Measurements from ENCODE around the gene ASB1. TPM values are rescaled to one million over a fixed set of nuclear protein-coding genes. Genes with fewer than 3 reads are reported as not detected.

Gene ASB1
- total and polyA plus RNA-seq, 10 of the 15 experiments (the other 5 are each of a cell fraction or from before 2014, with no cell fraction given) = 5.2 to 31.2 (median 25.8) TPM

- ChIA-PET CTCF (no interaction called here), SMC1A (ENCODE audit: uncharacterized antibody, unreplicated experiment) (no interaction called here), POLR2A (no interaction called here), RAD21 (ENCODE audit: unreplicated experiment) (no interaction called here)
- FAIRE-seq (no peak), ATAC-seq (no peak), DNase-seq (ENCODE audit: low read depth, low spot score) (no peak)
- no peaks in the 10 kb centered on the region for H4K20me1 ChIP-seq (ENCODE audit: control insufficient read depth, insufficient read depth)
- H3K27ac ChIP-seq (ENCODE audit: control insufficient read depth, insufficient read depth) = no peak overlapping the region
- H3K4me1 ChIP-seq (ENCODE audit: control insufficient read depth, insufficient read depth, low read length) = no peaks in the 10 kb centered on the region
- WGBS (ENCODE audit: insufficient coverage, insufficient replicate concordance, low lambda C conversion rate, missing lambda C conversion rate) = 97% methylated on average over 4 of the region's 4 CpGs
- peaks cover 5 to 12% of the 10 kb centered on the region in 2 experiments; a peak in 2 of 4 replicates for H3K36me3 ChIP-seq (ENCODE audit: control insufficient read depth in 2 of 2, insufficient read depth in 2 of 2, low read length in 1 of 2)
- in situ Hi-C loops (cut with MboI) = no loop called here
- no peak overlapping the region for H3K9ac ChIP-seq (ENCODE audit: control insufficient read depth, insufficient read depth, low read length)
- H3K4me2 ChIP-seq (ENCODE audit: control insufficient read depth, insufficient read depth) = no peak overlapping the region
- no TSS peak for BruUV-seq (replicated peaks)
- no peak overlapping the region for H2AFZ ChIP-seq (ENCODE audit: control insufficient read depth, low read depth, low read length)
- H3K9me3 ChIP-seq (replicated peaks; ENCODE audit: control insufficient read depth, insufficient read depth, low read length) = no peaks in the 10 kb centered on the region; the same call in 1 of the 3 replicates
- intact Hi-C loops (cut with micrococcal nuclease; ENCODE audit: unreplicated experiment) = no loop called here
- H3K4me3 ChIP-seq = no peak overlapping the region
- H3K79me2 ChIP-seq (ENCODE audit: control insufficient read depth, insufficient read depth, low read length) = no peaks in the 10 kb centered on the region
- no peak for TF ChIP-seq SMAD5 (IDR thresholded peaks at IDR 0.05; ENCODE audit: low read depth)
- H3K27me3 ChIP-seq (replicated peaks in 1 of 2; ENCODE audit: control insufficient read depth in 2 of 2, insufficient read depth in 2 of 2, low read length in 1 of 2) = no peaks in the 10 kb centered on the region
Measured at GRCh38 chr2:238453842-238454241, 27.1 kb downstream of the ASB1 start.

DNA sequence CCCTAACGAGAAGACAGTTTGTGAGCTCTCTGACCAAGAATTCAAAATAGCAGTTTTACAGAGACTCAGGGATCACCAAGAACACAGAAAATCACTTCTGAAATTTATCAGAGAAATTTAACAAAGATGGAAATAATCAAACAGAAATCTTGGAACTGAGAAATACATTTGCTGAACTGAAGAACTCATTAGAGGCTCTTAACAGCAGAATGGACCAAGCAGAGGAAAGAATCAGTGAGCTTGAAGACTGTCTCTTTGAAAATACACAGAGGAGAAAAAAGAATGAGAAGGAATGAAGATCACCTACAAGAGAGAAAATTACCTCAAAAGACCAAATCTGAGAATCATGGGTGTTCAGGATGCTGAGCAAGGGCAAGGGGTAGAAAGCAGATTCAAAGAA, 29.7 kb downstream of the ASB1 start:
- ATAC-seq = no peak
- TF ChIP-seq MEF2A (IDR thresholded peaks at IDR 0.05; ENCODE audit: insufficient read depth, low read depth, low read length) (no peak), CHD2 (IDR thresholded peaks at IDR 0.05; ENCODE audit: borderline replicate concordance, low read depth, low read length) (no peak), IRF4 (IDR thresholded peaks at IDR 0.05; ENCODE audit: low read depth, low read length) (no peak), ATF2 (IDR thresholded peaks at IDR 0.05; ENCODE audit: low read length) (no peak), BRCA1 (IDR thresholded peaks at IDR 0.05; ENCODE audit: low read depth, low read length) (no peak)

More for the DNA sequence above, 29.7 kb downstream of the ASB1 start:
- RAD21 ChIA-PET (ENCODE audit: unreplicated experiment) = no interaction called here
- Histone ChIP-seq H3K27ac (ENCODE audit: control insufficient read depth, insufficient read depth) (no peak overlapping the region), H2AFZ (ENCODE audit: control insufficient read depth, low read depth, low read length) (no peak overlapping the region), H3K36me3 (ENCODE audit: control insufficient read depth in 2 of 2, insufficient read depth in 2 of 2, low read length in 1 of 2) (no peaks in the 10 kb centered on the region; a peak in 2 of 4 replicates), H4K20me1 (ENCODE audit: control insufficient read depth, insufficient read depth) (no peaks in the 10 kb centered on the region), H3K27me3 (replicated peaks in 1 of 2; ENCODE audit: control insufficient read depth in 2 of 2, insufficient read depth in 2 of 2, low read length in 1 of 2) (no peaks in the 10 kb centered on the region), H3K4me3 (no peak overlapping the region), H3K9ac (ENCODE audit: control insufficient read depth, insufficient read depth, low read length) (no peak overlapping the region), H3K4me1 (ENCODE audit: control insufficient read depth, insufficient read depth, low read length) (no peaks in the 10 kb centered on the region), H3K9me3 (replicated peaks; ENCODE audit: control insufficient read depth, insufficient read depth, low read length) (no peaks in the 10 kb centered on the region; the same call in 1 of the 3 replicates), H3K79me2 (ENCODE audit: control insufficient read depth, insufficient read depth, low read length) (no peaks in the 10 kb centered on the region), H3K4me2 (ENCODE audit: control insufficient read depth, insufficient read depth) (no peak overlapping the region)
- CTCF ChIA-PET = no interaction called here
- BruUV-seq (replicated peaks) = no TSS peak
- DNase-seq (ENCODE audit: low read depth, low spot score) = no peak
- POLR2A ChIA-PET = no interaction called here
- no peak for FAIRE-seq
- in situ Hi-C loops (cut with MboI) (no loop called here), intact Hi-C loops (cut with micrococcal nuclease; ENCODE audit: unreplicated experiment) (no loop called here)
- SMC1A ChIA-PET (ENCODE audit: uncharacterized antibody, unreplicated experiment) = interaction anchor here (1.5 kb wide), 1 partner anchor 8 kb away, joined by 4 read pairs; no protein-coding TSS in a partner anchor
- WGBS (ENCODE audit: insufficient coverage, insufficient replicate concordance, low lambda C conversion rate, missing lambda C conversion rate) = 61% methylated on average over 1 of the region's 1 CpG

All from GM12878 (cell line).